Ovary (tissue), 9 donors: ENCODE results near the gene LTF. TPM values are rescaled to one million over a fixed set of nuclear protein-coding genes. Genes with fewer than 3 reads are reported as not detected.

Source experiments
- DNase-seq, 5 donors: peaks; one replicate each; pipeline ENCODE4 v3.0.0-alpha.2; 2019 to 2020
- H3K27ac ChIP-seq, 2 donors: fragments of 200-600 bp; one replicate each; pipeline versions ENCODE4 v1.5.1 to v1.8.0; 2019 to 2022
- H3K27me3 ChIP-seq: fragments of 200-600 bp; one replicate; pipeline ENCODE4 v1.8.0; 2022
- H3K36me3 ChIP-seq: fragments of 200-600 bp; sonication (generic); one replicate; pipeline ENCODE4 v1.5.1; 2019
- H3K4me1 ChIP-seq: one replicate; pipeline ENCODE4 v1.8.1; 2013; ENCODE audit warnings: mild to moderate bottlenecking, moderate library complexity; ENCODE audit not compliant: insufficient read depth
- H3K4me3 ChIP-seq: fragments of 200-600 bp; sonication (generic); one replicate; pipeline ENCODE4 v1.5.1; 2017
- H3K9me3 ChIP-seq, 2 donors: fragments of 200-600 bp in 1 of 2; sonication (generic) in 1 of 2; one replicate each; pipeline versions ENCODE4 v1.5.1 to v1.8.1; 2013 to 2019; ENCODE audit warnings: mild to moderate bottlenecking in 1 of 2, moderate library complexity in 1 of 2
- EP300 ChIP-seq: sonication (generic); formaldehyde crosslinking; IDR thresholded peaks from one replicate; pipeline ENCODE4 v1.6.1; 2017; ENCODE audit warnings: antibody characterized with exemption
- POLR2A ChIP-seq: fragments of 450-650 bp; IDR thresholded peaks from one replicate; pipeline ENCODE4 v1.6.1; 2017; ENCODE audit warnings: antibody characterized with exemption, mild to moderate bottlenecking, moderate library complexity
- WGBS, 3 donors: extraction: QIAGEN DNeasy Blood & Tissue Kit in 1 of 3; methylation state at CpG; one replicate each; pipeline versions ENCODE4 v1.1.5 to v1.1.7; 2013 to 2017; 5-methylcytosine and 5-hydroxymethylcytosine counted together
- intact Hi-C, 4 donors: fragments of 100-400 bp; cut with DNase I; formaldehyde crosslinking; loops; one replicate each; pipeline versions ENCODE4 v1.11.0 to v1.15.1; 2022 to 2023
- polyA plus RNA-seq, 2 donors: library from polyadenylated mRNA; stranded (reverse); fragments of 200-250 nt in 1 of 2; fragments of 350-450 nt in 1 of 2; fragmentation: Illumina TruSeq in 1 of 2; extraction: RNeasy Lipid Tissue Mini Kit (QIAGEN cat#74804) in 1 of 2; gene quantifications; one replicate each; pipeline ENCODE4 v1.2.3, GENCODE V29; 2013 to 2014
- total RNA-seq, 7 donors: library from RNA; depleted of rRNA in 2 of 7; stranded (reverse); fragments of >200 nt in 2 of 7; fragmentation: NEBNext Ultra II Directional in 3 of 7; extraction: Animal tissue kit (Norgen Biotek cat#: 25700) in 3 of 7; gene quantifications; one replicate each; pipeline versions ENCODE4 v1.1.0 to v1.2.4, GENCODE V29; 2016 to 2023
- TF ChIP-seq, protein P1 (sequence below), 3 donors: fragments of 450-650 bp in 2 of 3; fragments of 200-600 bp in 1 of 3; IDR thresholded peaks; one replicate each; pipeline versions ENCODE4 v1.5.1 to v1.8.0; 2016 to 2022; ENCODE audit warnings: antibody characterized with exemption in 3 of 3, mild to moderate bottlenecking in 1 of 3
- donor health status: DM: no; HTN: no; CAD: no; lungs with moderate emphysema.
- donor health status: DM: no; HTN: no; CAD: no.
- donor health status: Bipolar disorder and iron deficiency.
- donor health status: DM: yes; HTN: yes; CAD: no.
- donor health status: DM: no; HTN: no; CAD: no.
- donor health status: DM: yes; HTN: yes; CAD: no.

LTF gene
- total and polyA plus RNA-seq, 9 donors = 0.56 to 23.7 (median 1.2) TPM

DNA sequence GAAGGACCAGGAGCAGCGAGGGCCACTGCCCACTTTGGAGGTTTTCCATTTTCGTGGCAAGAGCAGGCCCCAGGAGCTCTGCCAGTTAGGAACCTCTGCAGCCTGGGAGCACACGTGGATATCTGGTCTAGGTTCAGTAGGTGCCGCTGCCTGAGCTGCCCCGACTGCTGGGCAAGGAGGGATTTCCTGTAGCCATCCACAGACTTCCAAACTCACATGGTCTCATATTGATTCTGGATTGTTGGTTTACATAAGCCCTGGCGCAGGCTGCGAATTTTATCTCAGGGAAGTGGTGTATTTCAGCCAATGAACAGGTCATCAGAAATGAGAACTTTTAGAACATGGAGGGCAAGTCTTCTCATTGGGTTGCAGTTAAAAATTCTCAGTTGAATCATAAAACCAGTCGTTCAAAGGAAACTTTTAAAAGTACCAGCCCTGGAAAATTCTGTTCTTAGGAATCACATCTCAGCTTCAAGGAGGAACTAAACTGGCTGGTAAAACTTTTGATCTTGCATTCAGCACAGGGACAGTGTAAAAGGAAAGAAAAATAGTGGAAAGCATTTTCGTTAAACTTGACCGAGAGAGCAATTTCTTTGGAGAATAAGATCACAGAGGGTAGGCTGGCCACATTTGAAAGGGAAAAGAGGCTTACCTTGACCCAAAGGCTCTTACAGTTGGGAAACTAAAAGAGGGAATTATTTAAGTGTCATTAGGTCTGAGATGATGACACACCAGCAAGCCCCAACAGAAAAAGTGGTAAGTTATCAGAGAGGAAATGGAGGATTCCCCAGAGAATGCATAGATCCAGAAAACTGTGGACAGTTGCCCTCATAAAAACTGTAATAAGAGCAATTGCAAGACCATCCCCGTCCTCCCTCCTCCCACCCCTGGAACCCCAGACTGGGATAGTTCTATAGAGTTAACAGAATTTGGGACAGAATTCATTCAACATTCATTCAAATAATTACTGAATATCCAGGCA, 26.7 kb upstream of the LTF start:
- Histone ChIP-seq H3K36me3 (no peaks in the 10 kb centered on the region), H3K4me1 (no peaks in the 10 kb centered on the region), H3K9me3 (no peaks in the 10 kb centered on the region), H3K4me3 (no peak overlapping the region), H3K27ac (no peak overlapping the region), H3K27me3 (no peaks in the 10 kb centered on the region)
- DNase-seq = no peak
- TF ChIP-seq, protein P1, sequence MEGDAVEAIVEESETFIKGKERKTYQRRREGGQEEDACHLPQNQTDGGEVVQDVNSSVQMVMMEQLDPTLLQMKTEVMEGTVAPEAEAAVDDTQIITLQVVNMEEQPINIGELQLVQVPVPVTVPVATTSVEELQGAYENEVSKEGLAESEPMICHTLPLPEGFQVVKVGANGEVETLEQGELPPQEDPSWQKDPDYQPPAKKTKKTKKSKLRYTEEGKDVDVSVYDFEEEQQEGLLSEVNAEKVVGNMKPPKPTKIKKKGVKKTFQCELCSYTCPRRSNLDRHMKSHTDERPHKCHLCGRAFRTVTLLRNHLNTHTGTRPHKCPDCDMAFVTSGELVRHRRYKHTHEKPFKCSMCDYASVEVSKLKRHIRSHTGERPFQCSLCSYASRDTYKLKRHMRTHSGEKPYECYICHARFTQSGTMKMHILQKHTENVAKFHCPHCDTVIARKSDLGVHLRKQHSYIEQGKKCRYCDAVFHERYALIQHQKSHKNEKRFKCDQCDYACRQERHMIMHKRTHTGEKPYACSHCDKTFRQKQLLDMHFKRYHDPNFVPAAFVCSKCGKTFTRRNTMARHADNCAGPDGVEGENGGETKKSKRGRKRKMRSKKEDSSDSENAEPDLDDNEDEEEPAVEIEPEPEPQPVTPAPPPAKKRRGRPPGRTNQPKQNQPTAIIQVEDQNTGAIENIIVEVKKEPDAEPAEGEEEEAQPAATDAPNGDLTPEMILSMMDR (IDR thresholded peaks at IDR 0.05) = no peak
- TF ChIP-seq EP300 (no peak), POLR2A (no peak)
- intact Hi-C loops = no loop called here
- 62 to 69% (median 63%) methylated on average over 11 of the region's 11 CpGs for WGBS, 3 donors

GRCh38 chr3:46490338-46491084, 25.8 kb upstream of the LTF start:
- 64 to 78% (median 75%) methylated on average over 6 of the region's 6 CpGs for WGBS, 3 donors
- Histone ChIP-seq H3K4me3 (no peak overlapping the region), H3K4me1 (no peaks in the 10 kb centered on the region), H3K27ac (no peak overlapping the region), H3K9me3 (no peaks in the 10 kb centered on the region), H3K36me3 (no peaks in the 10 kb centered on the region), H3K27me3 (no peaks in the 10 kb centered on the region)
- intact Hi-C loops = no loop called here
- TF ChIP-seq POLR2A (no peak), EP300 (no peak)
- TF ChIP-seq, protein P1 (IDR thresholded peaks at IDR 0.05) = no peak
- no peak for DNase-seq

- Histone ChIP-seq H3K9me3 (no peaks in the 10 kb centered on the region), H3K4me3 (no peak overlapping the region), H3K27me3 (no peaks in the 10 kb centered on the region), H3K4me1 (no peaks in the 10 kb centered on the region), H3K36me3 (no peaks in the 10 kb centered on the region), H3K27ac (no peak overlapping the region)
- 66 to 70% (median 68%) methylated on average over 1 of the region's 1 CpG for WGBS, 3 donors
- no peak for DNase-seq
- intact Hi-C loops = loop anchor here (2.0 to 10.0 kb wide), 3 partner anchors 141 to 145 kb away; no protein-coding TSS in a partner anchor
- TF ChIP-seq, protein P1 (IDR thresholded peaks at IDR 0.05) = no peak
- TF ChIP-seq POLR2A (no peak), EP300 (no peak)
Measured at GRCh38 chr3:46489875-46490274, 25.2 kb upstream of the LTF start.

- TF ChIP-seq, protein P1 (IDR thresholded peaks at IDR 0.05) = no peak
- no peaks in the 10 kb centered on the region for H3K27me3 ChIP-seq
- H3K4me1 ChIP-seq = no peaks in the 10 kb centered on the region
- no peak for DNase-seq
- intact Hi-C loops = loop anchor here (2.0 to 10.0 kb wide), 3 partner anchors 141 to 145 kb away; no protein-coding TSS in a partner anchor
- no peak overlapping the region for H3K4me3 ChIP-seq
- no peak overlapping the region for H3K27ac ChIP-seq
- 62 to 75% (median 69%) methylated on average over 4 of the region's 4 CpGs for WGBS, 3 donors
- H3K9me3 ChIP-seq = no peaks in the 10 kb centered on the region
- no peaks in the 10 kb centered on the region for H3K36me3 ChIP-seq
Measured at GRCh38 chr3:46489381-46489780, 24.7 kb upstream of the LTF start.
